ENCODE data around the gene ZBTB7B. TPM values are rescaled to one million over a fixed set of nuclear protein-coding genes. Genes with fewer than 3 reads are reported as not detected.
A peak's percentile ranks its signal among the peaks of the same experiment; 100 is the strongest.

Gene ZBTB7B
- total and polyA plus RNA-seq, 9 of the 15 experiments (the other 6 are each of a cell fraction or from before 2014, with no cell fraction given): 0.04 to 46.5 (median 15.2) TPM

DNA sequence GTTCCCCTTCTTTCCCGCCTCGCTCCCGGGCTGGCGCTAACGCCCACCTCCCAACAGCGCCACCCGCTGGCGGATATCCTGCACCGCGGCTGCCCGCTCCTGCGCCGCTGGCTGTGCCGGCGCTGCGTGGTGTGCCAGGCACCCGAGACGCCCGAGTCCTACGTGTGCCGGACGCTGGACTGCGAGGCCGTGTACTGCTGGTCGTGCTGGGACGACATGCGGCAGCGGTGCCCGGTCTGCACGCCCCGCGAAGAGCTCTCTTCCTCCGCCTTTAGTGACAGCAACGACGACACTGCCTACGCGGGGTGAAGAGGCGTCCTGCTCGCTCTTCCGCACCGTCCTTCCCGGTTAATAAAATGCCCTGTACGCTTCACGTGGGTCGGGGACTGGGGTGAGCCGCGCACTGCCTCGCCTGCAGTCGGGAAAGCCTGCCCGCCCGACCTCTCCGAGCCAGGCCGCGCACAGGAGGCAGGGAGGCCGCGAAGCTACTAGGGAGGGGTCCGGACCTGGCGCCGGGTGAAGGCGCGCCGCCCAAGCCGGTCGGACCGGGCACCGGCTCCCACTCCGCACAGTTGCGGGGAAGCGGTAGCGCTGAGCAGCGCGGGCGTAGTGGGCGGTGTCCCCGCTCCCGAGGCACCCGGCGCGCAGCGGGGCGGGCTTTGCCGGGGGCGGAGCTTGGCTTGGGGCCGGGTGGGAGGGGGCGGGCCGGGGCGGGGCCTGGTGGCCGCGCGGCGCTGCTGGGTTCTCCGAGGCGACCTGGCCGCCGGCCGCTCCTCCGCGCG, 48.1 kb downstream of the ZBTB7B start, which contains the start of gene ADAM15 (continued):
- TF ChIP-seq ILK (tag; IDR thresholded peaks at IDR 0.05; ENCODE audit: borderline replicate concordance, low read depth) (no peak), DMBX1 (CRISPR knock-in tag; IDR thresholded peaks at IDR 0.05; ENCODE audit: borderline replicate concordance) (0 out of 2 replicates have a peak, but pooled peaks have one; percentile 2), SRSF7 (optimal IDR thresholded peaks at IDR 0.05; ENCODE audit: low read depth, low read length) (no peak), CREBBP (IDR thresholded peaks at IDR 0.05; ENCODE audit: low read depth, low read length) (no peak), PHB2 (IDR thresholded peaks at IDR 0.05; ENCODE audit: low read depth) (no peak), HOXB6 (CRISPR knock-in tag; IDR thresholded peaks at IDR 0.05; ENCODE audit: borderline replicate concordance) (no peak), TAF1 (IDR thresholded peaks at IDR 0.05; ENCODE audit: control insufficient read depth, extremely low read depth, insufficient read depth, low read length, severe bottlenecking) (peak; percentile 56), ZBTB1 (CRISPR knock-in tag; IDR thresholded peaks at IDR 0.05; ENCODE audit: borderline replicate concordance, low read depth) (no peak), SLC30A9 (CRISPR knock-in tag; IDR thresholded peaks at IDR 0.05) (no peak), TAF9B (IDR thresholded peaks at IDR 0.05; ENCODE audit: partially characterized antibody) (no peak), ZNF717 (CRISPR knock-in tag; IDR thresholded peaks at IDR 0.05) (no peak), ZBTB7A (IDR thresholded peaks at IDR 0.05; ENCODE audit: borderline replicate concordance, control insufficient read depth, low read depth, low read length) (peak; percentile 70; the same call in 1 of the 2 replicates), HNRNPL (IDR thresholded peaks at IDR 0.05; ENCODE audit: low read depth, low read length) (peak; percentile 72), POLR2G (IDR thresholded peaks at IDR 0.05; ENCODE audit: low read depth, low read length) (peak; percentile 82), YBX1 (IDR thresholded peaks at IDR 0.05) (no peak), NFIC (IDR thresholded peaks at IDR 0.05) (peak; percentile 22), ZNF217 (CRISPR knock-in tag; IDR thresholded peaks at IDR 0.05) (no peak), CBX2 (IDR thresholded peaks at IDR 0.05; ENCODE audit: insufficient read depth, low read length, poor library complexity, severe bottlenecking) (no peak), SPI1 (IDR thresholded peaks at IDR 0.05; ENCODE audit: borderline replicate concordance, low read depth, low read length) (peak; percentile 91; the same call in 1 of the 2 replicates), ZNF830 (CRISPR knock-in tag; IDR thresholded peaks at IDR 0.05) (no peak), MCM3 (IDR thresholded peaks at IDR 0.05) (no peak), POLR2B (IDR thresholded peaks at IDR 0.05; ENCODE audit: low read depth, partially characterized antibody) (no peak), TBP (optimal IDR thresholded peaks at IDR 0.05; ENCODE audit: low read depth, low read length) (peak; percentile 51), RUNX1 (IDR thresholded peaks at IDR 0.05; ENCODE audit: low read depth) (no peak), EGR1 (conservative IDR thresholded peaks at IDR 0.05) (peak; percentile 84), NFATC3 (IDR thresholded peaks at IDR 0.05) (no peak), LEF1 (IDR thresholded peaks at IDR 0.05) (no peak)
- TF ChIP-seq, protein P1, sequence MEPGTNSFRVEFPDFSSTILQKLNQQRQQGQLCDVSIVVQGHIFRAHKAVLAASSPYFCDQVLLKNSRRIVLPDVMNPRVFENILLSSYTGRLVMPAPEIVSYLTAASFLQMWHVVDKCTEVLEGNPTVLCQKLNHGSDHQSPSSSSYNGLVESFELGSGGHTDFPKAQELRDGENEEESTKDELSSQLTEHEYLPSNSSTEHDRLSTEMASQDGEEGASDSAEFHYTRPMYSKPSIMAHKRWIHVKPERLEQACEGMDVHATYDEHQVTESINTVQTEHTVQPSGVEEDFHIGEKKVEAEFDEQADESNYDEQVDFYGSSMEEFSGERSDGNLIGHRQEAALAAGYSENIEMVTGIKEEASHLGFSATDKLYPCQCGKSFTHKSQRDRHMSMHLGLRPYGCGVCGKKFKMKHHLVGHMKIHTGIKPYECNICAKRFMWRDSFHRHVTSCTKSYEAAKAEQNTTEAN (CRISPR knock-in tag; IDR thresholded peaks at IDR 0.05): no peak
- TF ChIP-seq, protein P2, sequence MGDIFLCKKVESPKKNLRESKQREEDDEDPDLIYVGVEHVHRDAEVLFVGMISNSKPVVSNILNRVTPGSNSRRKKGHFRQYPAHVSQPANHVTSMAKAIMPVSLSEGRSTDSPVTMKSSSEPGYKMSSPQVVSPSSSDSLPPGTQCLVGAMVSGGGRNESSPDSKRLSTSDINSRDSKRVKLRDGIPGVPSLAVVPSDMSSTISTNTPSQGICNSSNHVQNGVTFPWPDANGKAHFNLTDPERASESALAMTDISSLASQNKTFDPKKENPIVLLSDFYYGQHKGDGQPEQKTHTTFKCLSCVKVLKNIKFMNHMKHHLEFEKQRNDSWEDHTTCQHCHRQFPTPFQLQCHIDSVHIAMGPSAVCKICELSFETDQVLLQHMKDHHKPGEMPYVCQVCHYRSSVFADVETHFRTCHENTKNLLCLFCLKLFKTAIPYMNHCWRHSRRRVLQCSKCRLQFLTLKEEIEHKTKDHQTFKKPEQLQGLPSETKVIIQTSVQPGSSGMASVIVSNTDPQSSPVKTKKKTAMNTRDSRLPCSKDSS (IDR thresholded peaks at IDR 0.05; ENCODE audit: low read depth, partially characterized antibody): no peak

All from K562 (cell line).